Lower leg skin (tissue), 4 donors: ENCODE measurements around the gene ABTB2. TPM values are rescaled to one million over a fixed set of nuclear protein-coding genes. Genes with fewer than 3 reads are reported as not detected.

Source experiments
- DNase-seq, 2 donors: peaks; one replicate each; pipeline ENCODE4 v3.0.0-alpha.2; 2019; ENCODE audit warnings: low spot score in 2 of 2
- H3K4me3 ChIP-seq: fragments of 200-600 bp; sonication (generic); 2 replicates; pipeline ENCODE4 v1.5.1; 2017; ENCODE audit warnings: mild to moderate bottlenecking, low read depth; ENCODE audit not compliant: poor library complexity, severe bottlenecking
- POLR2A ChIP-seq, 2 donors: fragments of 450-650 bp; IDR thresholded peaks; one replicate each; pipeline ENCODE4 v1.6.1; 2016 to 2017; ENCODE audit warnings: antibody characterized with exemption in 2 of 2, mild to moderate bottlenecking in 1 of 2, moderate library complexity in 1 of 2
- WGBS, 2 donors: methylation state at CpG; one replicate each; pipeline ENCODE4 v1.1.5; 2018; 5-methylcytosine and 5-hydroxymethylcytosine counted together
- intact Hi-C: fragments of 100-400 bp; cut with DNase I; formaldehyde crosslinking; loops from one replicate; pipeline ENCODE4 v1.15.0; 2023; ENCODE audit warnings: low total_unique reads
- total RNA-seq, 4 donors: library from RNA; depleted of rRNA; stranded (reverse); fragments of >200 nt; gene quantifications; one replicate each; pipeline ENCODE4 v1.1.0, GENCODE V29; 2016
- TF ChIP-seq, protein P1 (sequence below), 3 donors: fragments of 450-650 bp; IDR thresholded peaks; one replicate each; pipeline ENCODE4 v1.5.1; 2016; ENCODE audit warnings: antibody characterized with exemption in 3 of 3, mild to moderate bottlenecking in 3 of 3, moderate library complexity in 2 of 3

The ABTB2 gene
- total RNA-seq, 4 donors from 2014 or later: 6.1 to 24.2 (median 11.1) TPM

DNA sequence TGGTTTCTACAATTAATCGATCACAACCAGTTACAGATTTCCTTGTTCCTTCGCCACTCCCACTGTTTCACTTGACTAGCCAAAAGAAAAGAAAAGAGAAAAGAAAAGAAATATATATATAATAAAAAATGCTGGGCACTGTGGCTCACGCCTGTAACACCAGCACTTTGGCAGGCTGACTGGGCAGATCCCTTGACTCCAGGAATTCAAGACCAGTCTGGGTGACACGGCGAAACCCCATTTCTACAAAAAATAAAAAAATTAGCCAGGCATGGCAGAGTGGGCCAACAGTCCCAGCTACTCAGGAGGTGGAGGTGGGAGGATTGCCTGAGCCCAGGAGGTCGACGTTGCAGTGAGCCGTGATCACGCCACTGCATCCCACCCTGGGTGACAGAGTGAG, 168.6 kb downstream of the ABTB2 start:
- no peak for DNase-seq
- TF ChIP-seq, protein P1, sequence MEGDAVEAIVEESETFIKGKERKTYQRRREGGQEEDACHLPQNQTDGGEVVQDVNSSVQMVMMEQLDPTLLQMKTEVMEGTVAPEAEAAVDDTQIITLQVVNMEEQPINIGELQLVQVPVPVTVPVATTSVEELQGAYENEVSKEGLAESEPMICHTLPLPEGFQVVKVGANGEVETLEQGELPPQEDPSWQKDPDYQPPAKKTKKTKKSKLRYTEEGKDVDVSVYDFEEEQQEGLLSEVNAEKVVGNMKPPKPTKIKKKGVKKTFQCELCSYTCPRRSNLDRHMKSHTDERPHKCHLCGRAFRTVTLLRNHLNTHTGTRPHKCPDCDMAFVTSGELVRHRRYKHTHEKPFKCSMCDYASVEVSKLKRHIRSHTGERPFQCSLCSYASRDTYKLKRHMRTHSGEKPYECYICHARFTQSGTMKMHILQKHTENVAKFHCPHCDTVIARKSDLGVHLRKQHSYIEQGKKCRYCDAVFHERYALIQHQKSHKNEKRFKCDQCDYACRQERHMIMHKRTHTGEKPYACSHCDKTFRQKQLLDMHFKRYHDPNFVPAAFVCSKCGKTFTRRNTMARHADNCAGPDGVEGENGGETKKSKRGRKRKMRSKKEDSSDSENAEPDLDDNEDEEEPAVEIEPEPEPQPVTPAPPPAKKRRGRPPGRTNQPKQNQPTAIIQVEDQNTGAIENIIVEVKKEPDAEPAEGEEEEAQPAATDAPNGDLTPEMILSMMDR (IDR thresholded peaks at IDR 0.05): no peak
- no peak for TF ChIP-seq POLR2A (IDR thresholded peaks at IDR 0.05)
- 91% methylated on average over 9 of the region's 9 CpGs for WGBS, 2 donors
- no peak overlapping the region for H3K4me3 ChIP-seq
- intact Hi-C loops: no loop called here

DNA sequence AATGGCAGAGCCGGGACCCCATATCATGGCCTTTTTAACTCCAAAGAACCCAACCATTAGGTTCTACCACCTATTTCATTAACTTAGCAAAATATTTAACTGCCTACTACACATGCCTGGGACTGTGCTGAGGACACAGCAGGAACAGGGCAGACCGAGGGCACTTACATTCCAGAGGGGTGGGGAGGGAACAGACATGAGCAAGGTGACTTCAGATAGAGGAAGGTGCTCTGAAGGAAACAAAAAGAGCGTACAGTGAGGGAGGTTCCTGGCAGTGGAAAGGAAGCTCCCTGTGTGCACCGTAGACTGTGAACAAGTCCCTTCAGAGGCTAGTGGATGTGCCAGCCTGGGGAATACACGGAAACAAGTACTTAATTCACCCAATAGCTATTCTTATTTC, 169.6 kb downstream of the ABTB2 start:
- H3K4me3 ChIP-seq: no peak overlapping the region
- intact Hi-C loops: no loop called here
- no peak for TF ChIP-seq POLR2A (IDR thresholded peaks at IDR 0.05)
- TF ChIP-seq, protein P1 (IDR thresholded peaks at IDR 0.05): no peak
- DNase-seq: no peak
- 76% methylated on average over 5 of the region's 5 CpGs for WGBS, 2 donors

DNA sequence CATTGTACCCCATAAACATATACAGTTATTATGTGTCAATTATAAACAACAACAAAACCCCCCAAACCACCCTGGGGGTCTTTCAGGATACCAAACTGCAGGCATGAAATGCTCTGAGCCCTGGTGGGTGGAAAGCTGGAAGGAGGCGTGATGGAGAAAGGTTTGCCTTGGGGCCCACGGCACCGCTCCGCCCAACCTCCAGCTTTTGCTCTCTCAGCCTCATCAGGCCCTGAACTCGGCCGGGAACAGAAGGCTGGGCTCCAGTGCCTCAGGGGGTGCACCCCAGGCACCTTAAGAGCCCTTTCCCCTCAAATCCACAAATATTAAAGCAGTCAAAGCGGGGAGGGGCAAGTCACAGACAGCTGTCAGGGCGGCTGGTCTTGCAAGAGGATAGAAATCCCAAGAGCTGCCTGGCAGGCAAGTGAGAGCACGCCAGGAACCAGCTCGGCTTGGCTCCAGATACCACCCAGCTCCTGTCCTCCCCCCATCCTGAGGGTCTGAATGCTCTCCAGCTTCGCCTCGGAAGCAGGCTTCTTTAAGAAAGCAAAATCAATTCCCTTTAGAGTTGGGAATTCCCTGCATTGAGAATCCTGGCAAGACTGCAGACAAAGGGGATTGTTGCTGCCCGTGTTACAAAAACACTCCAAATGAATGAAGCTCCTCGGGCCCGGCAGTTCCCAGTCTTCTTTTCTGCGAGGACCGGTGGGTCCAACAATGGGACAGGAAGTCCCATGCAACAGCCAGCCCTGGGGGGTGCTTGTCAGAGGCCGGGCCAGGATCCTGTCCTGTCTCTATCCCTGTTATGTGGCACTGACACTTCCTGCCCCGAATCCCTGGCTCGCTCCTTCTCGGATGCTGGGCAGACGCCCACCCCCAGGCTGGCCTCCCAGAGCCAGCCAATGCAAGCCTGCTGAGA, 171.6 kb downstream of the ABTB2 start:
- DNase-seq: no peak
- intact Hi-C loops: no loop called here
- 36 to 44% methylated on average over 21 to 22 of the region's 22 CpGs for WGBS, 2 donors
- TF ChIP-seq, protein P1 (IDR thresholded peaks at IDR 0.05): no peak
- TF ChIP-seq POLR2A (IDR thresholded peaks at IDR 0.05): no peak
- no peak overlapping the region for H3K4me3 ChIP-seq

DNA sequence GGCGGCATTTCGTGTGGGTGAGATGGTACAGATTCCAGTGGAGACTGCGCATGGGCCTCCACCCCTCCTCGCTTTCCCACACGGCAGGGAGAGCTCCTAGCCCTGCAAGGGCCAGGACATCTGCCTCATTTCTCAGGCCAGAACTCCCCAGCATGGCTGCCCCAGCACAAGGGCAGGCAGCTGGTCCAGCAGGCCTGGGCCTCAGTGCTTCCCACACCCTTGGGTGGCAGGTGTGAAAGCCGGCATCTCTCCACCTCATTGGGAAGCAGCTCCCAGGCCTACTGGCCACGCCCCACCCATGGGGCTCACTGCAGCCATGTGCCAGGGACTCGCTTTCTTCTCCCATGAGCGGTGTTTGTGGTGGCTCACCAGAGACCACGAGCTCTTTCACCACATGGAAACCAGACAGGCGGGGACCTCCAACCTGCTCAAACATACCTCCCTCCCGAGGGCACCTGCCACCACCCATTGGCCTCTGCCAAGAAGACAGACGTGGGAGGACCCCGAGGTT, 173.2 kb downstream of the ABTB2 start:
- DNase-seq: no peak
- H3K4me3 ChIP-seq: no peak overlapping the region
- intact Hi-C loops: no loop called here
- TF ChIP-seq POLR2A (IDR thresholded peaks at IDR 0.05): no peak
- 73 to 80% methylated on average over 13 to 14 of the region's 14 CpGs for WGBS, 2 donors

DNA sequence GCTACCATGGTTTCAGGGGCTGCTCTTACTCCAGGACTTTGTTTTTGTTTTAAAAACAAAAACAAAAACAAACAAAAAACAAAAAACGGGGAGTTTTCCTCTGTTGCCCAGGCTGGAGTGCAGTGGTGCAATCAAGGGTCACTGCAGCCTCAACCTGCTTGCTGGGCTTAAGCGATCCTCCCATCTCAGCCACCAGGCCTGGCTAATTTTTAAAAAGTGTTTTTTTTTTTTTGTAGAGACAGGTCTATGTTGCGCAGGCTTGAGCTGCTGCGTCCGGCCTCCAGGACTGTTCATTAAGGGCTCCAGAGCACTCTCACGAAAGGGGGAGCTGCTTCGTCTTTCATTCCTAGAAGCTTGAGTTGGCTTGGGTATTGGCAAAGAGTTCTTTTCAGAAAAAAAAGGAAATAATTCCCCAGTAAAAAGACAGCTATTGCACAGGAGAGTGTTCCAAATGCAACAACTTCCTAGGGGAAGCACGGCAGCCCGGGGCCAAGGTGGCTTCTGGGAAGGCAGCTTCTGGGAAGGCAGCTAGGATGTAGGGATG, 173.9 kb downstream of the ABTB2 start:
- intact Hi-C loops: no loop called here
- TF ChIP-seq, protein P1 (IDR thresholded peaks at IDR 0.05): no peak
- no peak for TF ChIP-seq POLR2A (IDR thresholded peaks at IDR 0.05)
- H3K4me3 ChIP-seq: no peak overlapping the region
- 86 to 95% methylated on average over 9 of the region's 9 CpGs for WGBS, 2 donors
- DNase-seq: no peak

DNA sequence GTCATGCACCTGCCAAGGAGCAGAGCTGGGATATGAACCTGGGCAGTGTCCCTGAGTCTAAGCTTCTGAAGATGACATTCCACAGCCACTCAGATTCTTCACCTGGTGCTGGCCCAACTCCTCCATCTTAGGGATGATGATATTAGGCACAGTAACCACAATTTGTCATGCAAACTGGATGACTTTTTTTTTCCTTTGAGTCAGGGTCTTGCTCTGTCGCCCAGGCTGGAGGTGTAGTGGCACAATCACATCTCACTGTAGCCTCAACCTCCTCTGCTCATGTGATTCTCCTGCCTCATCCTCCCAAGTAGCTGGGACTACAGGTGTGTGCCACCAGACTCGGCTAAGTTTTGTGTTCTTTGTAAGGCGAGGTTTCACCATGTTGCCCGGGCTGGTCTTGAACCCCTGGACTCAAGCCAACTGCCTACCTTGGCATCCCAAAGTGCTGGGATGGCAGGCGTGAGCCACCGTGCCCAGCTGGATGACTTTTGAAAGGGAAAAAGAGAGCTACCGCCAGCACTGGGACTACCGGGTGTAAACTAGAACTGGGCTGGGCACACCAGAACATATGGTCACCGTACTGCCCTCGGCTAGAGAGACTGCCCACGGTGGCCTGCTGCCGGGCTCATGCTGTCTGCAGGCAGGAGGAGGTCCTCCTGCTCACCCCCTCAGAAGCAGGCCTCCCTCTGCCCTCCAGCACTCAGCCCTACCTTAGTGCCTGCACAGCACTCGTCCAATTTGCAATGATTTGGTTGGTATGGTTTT, 174.7 kb downstream of the ABTB2 start:
- H3K4me3 ChIP-seq: no peak overlapping the region
- DNase-seq: no peak
- 94% methylated on average over 13 of the region's 13 CpGs for WGBS, 2 donors
- intact Hi-C loops: no loop called here
- TF ChIP-seq, protein P1 (IDR thresholded peaks at IDR 0.05): no peak
- TF ChIP-seq POLR2A (IDR thresholded peaks at IDR 0.05): no peak
